G401 (cell line): ENCODE results near the gene COL8A2. TPM values are rescaled to one million over a fixed set of nuclear protein-coding genes. Genes with fewer than 3 reads are reported as not detected.

Experiments
- DNase-seq: peaks from one replicate; pipeline ENCODE4 v3.0.0-alpha.2; 2015; ENCODE audit warnings: low spot score
- in situ Hi-C: cut with HindIII; loops from 2 replicates; pipeline ENCODE4 v1.10.0; 2016; ENCODE audit warnings: low sequenced_read_pairs, mixed read lengths
- total RNA-seq: library from RNA; depleted of rRNA; stranded (reverse); fragments of >200 nt; shearing (Covaris generic); gene quantifications from 2 replicates; pipeline ENCODE4 v1.2.3, GENCODE V29; 2014; rRNA removed

Gene COL8A2
- 0.47 TPM in 1 of 2 replicates, not detected in the other for total RNA-seq

DNA sequence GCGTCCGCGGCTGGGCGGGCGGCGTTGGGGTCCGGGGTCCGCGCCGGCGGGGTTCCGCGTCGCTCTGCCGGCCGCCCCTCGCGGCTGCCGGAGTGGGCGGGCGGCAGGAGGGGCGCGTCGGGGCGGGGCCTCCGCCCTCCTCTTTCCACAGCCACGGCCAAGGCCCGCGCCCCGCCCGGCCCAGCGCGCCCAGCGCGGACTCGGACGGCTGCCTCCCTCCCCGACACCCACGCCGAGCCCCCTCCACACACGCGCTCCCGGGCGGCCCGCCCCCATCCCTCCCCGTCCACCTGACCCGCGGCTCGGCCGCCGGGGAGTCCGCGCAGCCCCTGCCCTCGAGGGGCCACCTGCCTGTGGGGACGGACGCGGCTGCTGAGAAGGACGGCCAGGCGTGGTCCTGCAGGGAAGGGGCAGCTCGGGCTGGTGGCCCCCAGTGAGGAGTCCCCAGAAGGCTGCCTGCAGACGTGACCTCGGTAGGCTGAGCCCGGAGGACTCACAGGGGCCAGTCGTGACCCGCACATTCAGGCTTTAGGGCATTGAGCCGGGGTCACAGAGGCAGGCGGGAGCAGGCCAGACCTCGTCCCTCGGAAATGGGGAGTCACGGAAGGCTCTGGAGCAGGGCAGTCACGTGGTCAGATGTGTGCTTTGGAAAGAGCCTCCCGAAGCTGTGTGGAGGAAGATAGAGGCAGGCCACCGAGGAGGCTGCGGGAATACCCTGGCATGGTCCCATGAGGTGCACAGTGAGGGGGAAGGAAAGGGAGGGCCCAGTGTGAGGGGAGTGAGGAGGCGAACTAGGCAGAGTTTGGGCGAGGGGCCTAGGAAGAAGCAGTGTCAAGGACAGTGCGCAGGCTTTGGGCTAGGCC is at the start of gene COL8A2:
TSS of gene COL8A2 (minus strand) at position 94 of the 863 bp plus-strand sequence. CDS start 24,980 bp downstream, outside the sequence.
- in situ Hi-C loops, result no loop called here
- DNase-seq, result no peak

DNA sequence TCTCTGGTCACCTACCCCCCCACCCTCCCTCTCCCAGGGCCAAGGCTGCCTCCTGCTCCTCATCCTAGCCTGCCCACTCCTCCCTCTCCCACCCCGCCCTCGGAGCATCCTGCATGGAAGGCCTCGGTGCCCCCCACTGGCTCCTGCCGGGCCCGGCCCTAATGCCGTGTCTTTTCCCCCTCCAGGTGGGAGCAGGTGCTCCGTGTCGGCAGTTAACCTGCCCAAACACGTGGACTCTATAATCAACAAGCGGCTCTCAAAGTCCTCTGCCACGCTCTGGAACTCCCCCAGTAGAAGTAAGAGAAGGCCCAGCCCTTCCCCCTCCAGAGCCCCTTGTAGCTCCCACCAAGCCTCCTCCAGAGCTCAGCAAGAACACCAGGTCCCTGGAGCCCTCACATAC is 49.7 kb upstream of the COL8A2 start:
- DNase-seq, result no peak
- in situ Hi-C loops, result no loop called here

DNA sequence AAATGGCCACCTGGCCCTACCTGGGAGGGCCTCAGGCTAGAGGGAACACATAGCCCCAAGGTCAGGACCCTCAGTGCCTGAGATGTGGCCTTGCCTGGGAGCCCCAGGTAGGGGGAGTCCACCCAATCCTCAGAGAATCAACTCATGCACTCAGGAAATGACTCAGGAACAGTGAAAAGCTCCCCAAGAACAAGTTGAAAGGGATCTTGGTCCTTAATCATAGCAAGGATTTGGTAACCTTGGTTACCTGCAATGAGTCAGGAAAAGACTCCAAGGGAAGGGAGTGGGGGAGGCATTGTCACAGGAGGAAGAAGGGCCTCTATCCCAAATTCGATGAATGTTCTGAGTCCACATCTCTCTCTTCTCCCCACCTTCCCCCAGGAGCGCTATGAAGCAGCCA is 48.0 kb upstream of the COL8A2 start:
- in situ Hi-C loops, result no loop called here
- DNase-seq, result no peak

DNA sequence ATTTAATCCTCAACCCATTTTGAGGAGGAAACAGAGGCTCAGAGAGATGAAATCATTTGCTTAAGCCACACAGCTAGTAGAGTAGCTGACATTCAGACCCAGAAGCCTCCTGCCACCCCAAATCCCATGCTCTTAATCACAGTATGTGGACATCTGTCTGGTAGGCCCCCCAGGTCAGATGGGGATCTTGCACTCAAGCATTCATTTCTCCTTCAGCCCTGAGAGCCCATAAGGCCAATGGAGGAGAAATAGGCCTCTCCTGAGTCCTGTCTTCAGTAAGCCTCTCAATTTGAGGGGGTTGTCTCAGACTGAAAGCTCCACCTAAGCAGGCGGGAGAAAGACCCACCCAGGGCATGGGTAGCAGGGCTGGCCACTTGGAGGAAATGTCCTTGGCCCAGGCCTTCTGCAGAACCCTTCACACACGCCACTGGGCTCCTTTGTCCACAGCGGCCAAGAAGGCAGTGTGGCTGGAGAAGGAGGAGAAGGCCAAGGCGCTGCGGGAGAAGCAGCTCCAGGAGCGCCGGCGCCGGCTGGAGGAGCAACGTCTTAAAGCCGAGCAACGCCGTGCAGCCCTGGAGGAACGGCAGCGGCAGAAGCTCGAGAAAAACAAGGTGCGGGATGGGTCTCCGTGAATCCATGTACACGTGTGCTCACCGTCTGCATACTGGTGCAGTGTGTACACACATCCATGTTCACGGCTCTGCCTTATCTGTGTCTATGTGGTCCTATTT is 47.2 kb upstream of the COL8A2 start:
- DNase-seq, result no peak
- in situ Hi-C loops, result no loop called here

DNA sequence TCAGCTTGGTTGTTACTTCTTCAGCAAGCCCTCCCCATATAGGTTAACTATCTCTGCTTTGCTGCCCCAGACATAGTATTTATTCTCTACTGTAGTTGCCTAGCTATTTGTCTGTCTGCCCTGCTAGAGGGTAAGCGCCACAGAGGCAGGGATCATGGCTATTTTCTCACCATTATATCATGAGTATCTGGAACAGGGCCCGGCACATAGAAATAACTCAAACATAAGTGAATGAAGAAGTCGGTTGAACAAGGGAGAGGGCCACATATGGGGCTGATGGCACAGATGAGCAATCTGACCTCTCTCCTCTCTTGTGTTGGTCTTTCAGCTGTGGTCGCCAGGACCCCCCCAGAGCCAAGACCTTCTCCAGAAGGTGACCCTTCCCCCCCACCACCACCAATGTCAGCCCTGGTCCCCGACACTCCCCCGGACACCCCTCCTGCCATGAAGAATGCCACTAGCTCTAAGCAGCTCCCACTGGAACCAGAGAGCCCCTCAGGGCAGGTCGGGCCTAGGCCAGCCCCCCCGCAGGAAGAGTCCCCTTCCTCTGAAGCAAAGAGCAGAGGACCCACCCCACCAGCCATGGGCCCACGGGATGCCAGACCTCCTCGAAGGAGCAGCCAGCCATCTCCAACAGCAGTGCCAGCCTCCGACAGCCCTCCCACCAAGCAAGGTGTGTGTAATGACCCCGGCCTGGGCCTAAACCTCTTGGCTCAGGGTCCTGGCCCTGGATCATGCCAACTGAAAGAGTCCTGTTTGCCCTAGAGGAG is 45.8 kb upstream of the COL8A2 start:
- DNase-seq, result no peak
- in situ Hi-C loops, result no loop called here

DNA sequence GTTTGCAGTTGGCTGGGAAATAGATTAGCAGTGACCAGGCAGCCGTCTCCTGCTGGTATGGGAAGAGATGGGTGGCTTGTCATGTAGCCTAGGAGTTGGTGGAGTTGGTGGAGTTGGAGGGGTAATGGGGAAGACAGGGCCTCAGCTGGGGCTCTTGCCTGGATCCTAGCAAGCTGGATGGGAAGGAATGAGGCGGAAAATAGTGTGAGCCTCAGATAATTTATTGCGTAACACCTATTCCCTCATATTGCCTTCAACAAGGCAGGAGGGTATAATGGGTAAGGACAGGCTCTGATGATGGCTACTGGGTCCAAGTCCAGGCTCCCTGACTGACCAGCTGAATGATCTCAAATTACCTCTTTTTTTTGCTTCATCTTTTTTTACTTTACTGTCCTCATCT is 43.5 kb upstream of the COL8A2 start:
- in situ Hi-C loops, result loop anchor here (10.0 kb wide), 1 partner anchor 66 kb away; no protein-coding TSS in a partner anchor
- no peak for DNase-seq

DNA sequence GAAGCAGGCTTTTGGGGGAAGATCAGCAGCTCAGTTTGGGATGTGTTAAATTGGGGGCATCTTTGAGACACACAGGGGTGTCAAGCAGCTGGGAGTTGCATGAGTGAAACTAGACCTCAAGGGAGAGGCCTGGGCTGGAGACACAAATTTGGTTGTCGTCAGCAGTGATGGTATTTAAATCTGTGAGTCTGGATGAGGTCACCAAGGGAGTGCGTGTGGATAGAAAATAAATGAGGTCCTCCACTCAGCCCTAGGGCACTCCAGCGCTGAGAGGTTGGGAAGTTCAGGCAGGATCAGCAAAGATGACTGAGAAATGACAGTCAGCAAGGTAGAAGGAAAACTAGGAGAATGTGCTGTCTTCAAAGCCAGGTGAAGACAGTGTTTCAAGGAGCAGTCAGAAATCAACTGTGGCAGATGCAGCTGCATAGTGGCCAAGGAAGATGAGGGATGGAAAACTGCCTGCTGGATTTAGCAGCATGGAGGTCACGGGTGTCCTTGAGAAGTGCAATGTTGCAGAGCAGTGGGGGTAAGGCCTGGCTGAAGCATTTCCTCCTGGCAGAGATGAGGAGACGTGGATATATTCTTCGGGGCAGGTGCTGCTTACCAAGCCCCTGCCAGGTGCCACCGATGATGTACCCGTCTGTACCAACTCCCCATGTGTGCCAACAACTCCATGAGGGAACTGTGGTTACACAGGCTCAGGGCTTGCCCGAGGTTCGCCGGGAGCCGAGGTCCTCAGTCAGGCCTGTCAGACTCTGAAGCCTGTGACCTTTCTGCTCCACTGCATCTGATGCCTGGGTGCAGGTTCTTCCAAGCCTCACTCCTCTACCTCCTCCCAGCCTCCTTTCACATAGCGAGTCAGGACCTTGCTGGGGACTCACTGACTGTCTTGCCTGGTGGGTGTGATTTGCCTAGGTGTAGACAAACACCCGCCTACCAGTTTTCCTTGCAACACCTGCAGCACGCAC is 42.2 kb upstream of the COL8A2 start:
- in situ Hi-C loops, result loop anchor here (10.0 kb wide), 1 partner anchor 68 kb away; no protein-coding TSS in a partner anchor
- DNase-seq, result peak; percentile 50

DNA sequence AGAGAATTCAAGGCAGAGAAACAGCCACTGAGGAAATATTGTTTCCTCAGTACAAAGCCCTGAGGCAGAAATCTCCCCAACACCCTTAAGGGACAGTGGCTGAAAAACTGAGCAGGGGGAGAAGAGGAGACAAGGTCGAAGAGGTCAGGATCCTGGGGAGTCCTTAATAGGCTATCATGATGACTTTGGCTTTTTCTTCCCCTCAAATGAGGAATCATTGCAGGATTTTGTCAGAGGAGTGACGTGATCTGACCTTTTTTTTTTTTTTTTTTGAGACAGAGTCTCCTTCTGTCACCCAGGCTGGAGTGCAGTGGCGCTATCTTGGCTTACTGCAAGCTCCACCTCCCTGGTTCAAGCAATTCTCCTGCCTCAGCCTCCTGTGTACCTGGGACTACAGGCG is 41.1 kb upstream of the COL8A2 start:
- in situ Hi-C loops, result loop anchor here (10.0 kb wide), 1 partner anchor 69 kb away; no protein-coding TSS in a partner anchor
- DNase-seq, result peak; percentile 49

DNA sequence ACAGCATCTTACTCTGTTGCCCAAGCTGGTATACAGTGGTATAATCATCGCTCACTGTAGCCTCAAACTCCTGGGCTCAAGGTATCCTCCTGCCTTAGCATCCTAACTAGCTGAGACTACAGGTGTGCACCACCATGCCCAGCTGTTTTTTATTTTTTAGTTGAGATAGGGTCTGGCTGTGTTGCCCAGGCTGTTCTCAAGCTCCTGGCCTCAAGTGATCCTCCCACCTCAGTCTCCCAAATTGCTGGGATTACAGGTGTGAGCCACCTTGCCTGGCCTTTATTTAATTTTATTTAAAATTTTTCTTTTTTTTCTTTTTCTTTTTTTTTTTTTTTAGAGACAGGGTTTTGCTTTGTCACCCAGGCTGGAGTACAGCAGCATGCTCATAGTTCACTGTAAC is 40.1 kb upstream of the COL8A2 start:
- no peak for DNase-seq
- in situ Hi-C loops, result loop anchor here (10.0 kb wide), 1 partner anchor 70 kb away; no protein-coding TSS in a partner anchor

DNA sequence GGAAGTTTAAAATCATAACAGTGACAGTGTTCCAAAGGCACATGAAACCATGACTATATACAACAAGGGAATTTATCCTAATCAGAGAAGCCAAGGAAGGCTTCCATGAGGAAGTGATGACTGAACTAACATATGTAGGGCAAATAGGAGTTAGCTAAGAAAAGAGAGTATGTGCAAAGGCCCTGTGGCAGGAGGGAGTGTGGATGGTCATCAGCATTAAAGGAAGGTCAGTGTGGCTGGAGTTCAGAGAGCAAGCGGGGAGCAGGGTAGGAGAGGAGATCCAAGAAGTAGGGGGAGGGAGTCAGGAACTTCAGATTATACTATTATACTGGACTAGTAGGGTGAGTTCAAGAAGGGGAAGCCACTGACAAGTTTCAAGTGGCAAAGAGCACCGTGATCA is 39.3 kb upstream of the COL8A2 start:
- in situ Hi-C loops, result loop anchor here (10.0 kb wide), 1 partner anchor 70 kb away; no protein-coding TSS in a partner anchor
- DNase-seq, result no peak

DNA sequence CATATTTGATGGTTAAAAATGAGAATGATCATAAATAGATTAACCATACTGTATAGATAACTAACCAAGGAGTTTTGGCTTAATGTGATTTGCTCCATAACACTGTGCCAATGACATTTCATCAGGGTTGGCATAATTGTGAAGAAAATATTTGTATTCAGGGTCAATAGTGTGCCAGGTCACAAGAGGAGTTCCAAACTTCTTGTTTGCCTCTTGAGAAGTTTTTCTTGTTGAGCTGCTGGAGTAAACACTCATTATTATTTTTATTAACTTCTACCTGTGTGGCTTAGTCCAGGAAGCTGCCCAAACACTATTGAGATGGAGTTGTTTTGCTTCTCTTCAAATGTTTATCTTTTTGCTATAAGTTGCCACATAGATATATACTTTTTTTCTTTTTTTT is 38.4 kb upstream of the COL8A2 start:
- no peak for DNase-seq
- in situ Hi-C loops, result loop anchor here (10.0 kb wide), 1 partner anchor 71 kb away; no protein-coding TSS in a partner anchor

DNA sequence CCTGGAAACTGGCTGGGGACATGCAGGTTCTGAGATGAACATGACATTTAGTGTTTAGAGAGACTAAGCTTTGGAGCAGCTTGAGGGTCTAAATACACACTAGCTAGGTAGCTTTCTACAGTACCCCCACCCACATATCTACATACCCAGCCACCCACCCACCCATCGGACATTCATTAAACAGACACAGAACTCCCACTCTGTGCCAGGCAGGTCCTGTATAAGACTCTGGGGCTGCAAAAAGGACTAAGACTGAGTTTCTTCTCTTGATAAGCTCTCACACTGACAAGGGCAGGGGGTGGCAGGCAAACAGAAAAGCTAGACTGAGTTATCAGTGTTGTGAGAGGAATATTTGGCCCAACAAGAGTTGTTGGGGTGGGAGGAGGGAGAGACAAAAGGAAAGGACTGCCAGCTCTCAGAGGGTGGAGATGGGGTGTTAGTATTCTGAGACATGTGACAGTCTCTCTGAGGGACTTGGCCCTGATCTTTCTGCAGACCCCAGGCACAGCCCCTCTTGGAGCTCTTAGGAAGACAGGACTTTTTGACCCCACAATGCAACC is 37.7 kb upstream of the COL8A2 start:
- DNase-seq, result no peak
- in situ Hi-C loops, result loop anchor here (10.0 kb wide), 1 partner anchor 72 kb away; no protein-coding TSS in a partner anchor

DNA sequence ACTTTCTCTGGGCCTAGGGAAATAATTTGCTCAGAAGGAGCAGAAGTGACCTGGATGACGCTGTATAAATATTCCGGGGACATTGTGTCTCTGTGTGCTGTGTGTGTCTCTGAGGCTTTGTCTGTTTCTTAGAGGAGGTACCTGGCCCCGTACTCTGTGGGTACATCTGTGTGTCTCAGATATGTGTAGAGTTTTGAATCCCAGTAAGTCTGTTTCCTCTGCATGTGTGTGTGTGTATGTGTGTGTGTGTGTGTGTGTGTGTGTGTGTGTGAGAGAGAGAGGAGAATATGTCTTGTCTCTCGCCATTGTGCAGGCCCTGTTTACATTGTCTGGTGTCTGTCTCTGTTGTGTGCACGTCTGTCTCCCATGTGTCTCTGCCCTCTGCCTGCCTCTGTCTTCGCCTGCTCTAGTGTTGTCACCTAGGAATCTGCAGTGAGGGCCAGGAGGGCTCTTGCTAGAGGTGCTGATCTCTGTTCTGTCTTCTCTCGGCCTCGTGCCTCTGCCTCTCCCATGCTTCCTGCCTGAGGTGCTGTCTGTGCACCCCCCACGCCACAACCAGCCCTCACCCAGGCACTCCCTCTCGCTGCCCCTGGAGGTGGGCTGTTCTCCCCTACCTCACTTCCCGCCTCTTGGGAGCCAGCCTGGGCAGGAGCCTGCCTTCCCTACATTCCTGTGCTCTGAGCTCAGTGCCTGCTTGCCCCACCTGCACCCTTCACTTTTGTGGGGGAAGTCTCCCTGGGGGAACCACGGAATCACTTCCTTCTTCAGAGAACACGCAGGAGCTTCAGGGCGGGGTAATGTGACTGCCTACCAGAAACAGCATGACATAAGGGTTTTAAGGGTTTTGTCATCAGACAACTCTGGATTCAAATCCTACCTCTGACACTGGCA is 36.9 kb upstream of the COL8A2 start:
- peak; percentile 35 for DNase-seq
- in situ Hi-C loops, result loop anchor here (10.0 kb wide), 1 partner anchor 73 kb away; no protein-coding TSS in a partner anchor

DNA sequence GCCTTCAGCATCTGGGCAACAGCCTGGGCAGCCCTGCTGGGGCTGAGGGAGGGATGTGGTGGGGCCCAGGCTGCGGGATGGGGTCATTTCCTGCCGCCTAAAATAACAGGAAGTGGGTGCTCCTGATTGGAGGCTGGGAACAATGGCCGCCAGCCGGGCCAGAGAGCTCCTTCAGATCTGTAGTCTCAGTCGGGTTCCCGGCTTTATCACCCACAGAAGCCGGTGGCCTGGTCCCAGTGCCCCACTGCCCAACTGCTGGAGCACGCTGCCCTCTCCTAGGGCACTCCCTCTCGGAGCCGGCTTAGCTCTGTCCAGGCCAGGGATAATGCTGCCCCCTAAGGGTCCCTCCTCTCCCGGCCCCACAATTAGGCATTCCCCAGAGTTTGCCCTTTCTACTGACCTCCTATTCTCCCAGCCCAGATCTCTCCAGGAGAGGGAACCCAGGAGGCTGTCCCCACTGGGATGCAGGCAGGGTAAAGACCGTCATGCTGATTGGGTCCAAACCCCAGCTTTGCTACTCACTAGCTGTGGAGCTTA is 36.0 kb upstream of the COL8A2 start:
- in situ Hi-C loops, result loop anchor here (10.0 kb wide), 1 partner anchor 74 kb away; no protein-coding TSS in a partner anchor
- peak; percentile 42 for DNase-seq

DNA sequence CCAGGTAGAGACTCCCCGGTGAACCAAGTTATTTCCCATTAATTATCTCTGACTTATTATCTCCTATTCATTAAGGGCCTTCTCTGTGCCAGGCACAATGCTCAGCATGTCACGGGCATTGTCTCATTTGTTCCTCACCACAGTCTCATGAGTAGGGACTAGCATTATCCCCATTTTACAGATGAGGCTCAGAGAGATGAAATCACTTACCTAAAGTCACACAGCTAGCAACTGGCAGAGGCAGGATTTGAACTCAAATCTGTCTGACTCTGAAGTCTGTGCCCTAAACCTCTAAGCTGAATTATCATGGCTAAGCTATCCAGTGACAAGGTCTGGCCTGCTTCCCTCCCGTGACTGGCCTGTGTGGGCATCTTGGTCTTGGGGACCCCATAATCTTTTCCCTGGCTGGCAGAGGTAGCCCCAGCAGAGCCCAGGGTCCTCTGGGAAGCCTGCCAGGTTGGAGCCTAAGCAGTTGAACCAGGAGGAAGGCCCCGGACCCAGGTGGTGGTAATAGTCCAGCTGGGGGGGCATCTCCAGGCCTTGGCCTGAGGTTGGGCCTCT is 35.4 kb upstream of the COL8A2 start:
- in situ Hi-C loops, result loop anchor here (10.0 kb wide), 1 partner anchor 74 kb away; no protein-coding TSS in a partner anchor
- DNase-seq, result no peak
